Occipital lobe (tissue), 2 donors: ENCODE measurements around the gene CCM2. TPM values are rescaled to one million over a fixed set of nuclear protein-coding genes. Genes with fewer than 3 reads are reported as not detected.

Experiments used
- DNase-seq: peaks from one replicate; lab custom pipeline; 2025; lab: John Stamatoyannopoulos, UW
- total RNA-seq: library from RNA; depleted of rRNA; stranded (reverse); fragments of >200 nt; gene quantifications from one replicate; pipeline ENCODE4 v1.2.3, GENCODE V29; 2014

The CCM2 gene
- total RNA-seq, 1 donor from 2014 or later = 23.4 TPM

GRCh38 chr7:45080265-45080957 lies 80.4 kb downstream of the CCM2 start:
- DNase-seq = no peak

GRCh38 chr7:45080958-45081669 lies 81.1 kb downstream of the CCM2 start:
- DNase-seq = no peak

- no peak for DNase-seq
Measured at GRCh38 chr7:45081670-45081974, 81.6 kb downstream of the CCM2 start.

- no peak for DNase-seq
Measured at GRCh38 chr7:45082031-45082830, 82.2 kb downstream of the CCM2 start.

- DNase-seq = no peak
Measured at GRCh38 chr7:45082831-45083331, 82.9 kb downstream of the CCM2 start.

GRCh38 chr7:45084336-45084735 lies 84.3 kb downstream of the CCM2 start:
- DNase-seq = no peak

- no peak for DNase-seq
Measured at GRCh38 chr7:45084901-45085618, 85.1 kb downstream of the CCM2 start.

GRCh38 chr7:45085619-45086200 lies 85.7 kb downstream of the CCM2 start:
- DNase-seq = no peak

GRCh38 chr7:45086331-45087065 lies 86.5 kb downstream of the CCM2 start:
- peak; percentile 61 for DNase-seq

GRCh38 chr7:45087301-45088145 lies 87.5 kb downstream of the CCM2 start:
- DNase-seq = no peak

- no peak for DNase-seq
Measured at GRCh38 chr7:45088146-45088701, 88.2 kb downstream of the CCM2 start.

- peak; percentile 96 for DNase-seq
Measured at GRCh38 chr7:45088821-45089340, 88.9 kb downstream of the CCM2 start, which contains the start of gene NACAD. Gene NACAD (minus strand): TSS chr7:45088969. CDS start chr7:45088894, 75 bp downstream.

- peak; percentile 97 for DNase-seq
Measured at GRCh38 chr7:45089341-45089891, 89.4 kb downstream of the CCM2 start.

- DNase-seq = no peak
Measured at GRCh38 chr7:45092100-45092930, 92.3 kb downstream of the CCM2 start.

GRCh38 chr7:45092931-45093235 lies 92.9 kb downstream of the CCM2 start:
- DNase-seq = no peak

GRCh38 chr7:45098983-45099839 lies 99.2 kb downstream of the CCM2 start:
- DNase-seq = no peak
